Measurements from ENCODE around the gene HK3. TPM values are rescaled to one million over a fixed set of nuclear protein-coding genes. Genes with fewer than 3 reads are reported as not detected.

The HK3 gene
- total and polyA plus RNA-seq, 4 donors = 4.3 to 25.5 (median 13.3) TPM

DNA sequence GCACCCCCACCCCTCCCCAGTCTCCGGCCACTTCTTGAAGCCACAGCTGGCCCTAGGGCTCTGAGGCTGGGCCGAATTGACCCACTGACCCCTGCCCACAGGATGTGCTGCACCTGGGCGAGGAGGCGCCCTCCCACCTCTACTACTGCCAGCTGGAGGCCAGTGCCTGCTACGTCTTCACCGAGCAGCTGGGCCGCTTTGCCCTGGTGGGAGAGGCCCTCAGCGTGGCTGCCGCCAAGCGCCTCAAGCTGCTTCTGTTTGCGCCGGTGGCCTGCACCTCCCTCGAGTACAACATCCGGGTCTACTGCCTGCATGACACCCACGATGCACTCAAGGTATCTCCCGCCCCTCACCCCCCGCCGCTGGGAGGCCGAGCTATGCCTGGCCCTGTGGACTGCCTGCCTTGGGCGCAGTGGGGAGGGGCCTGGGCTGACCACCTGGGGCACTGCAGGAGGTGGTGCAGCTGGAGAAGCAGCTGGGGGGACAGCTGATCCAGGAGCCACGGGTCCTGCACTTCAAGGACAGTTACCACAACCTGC, 21.3 kb downstream of the HK3 start:
- TF ChIP-seq JUND (IDR thresholded peaks at IDR 0.05) (no peak), TAF1 (conservative IDR thresholded peaks at IDR 0.05) (no peak), FOXA1 (IDR thresholded peaks at IDR 0.05) (no peak), HNF4G (IDR thresholded peaks at IDR 0.05) (no peak), CTCF (IDR thresholded peaks at IDR 0.05; ENCODE audit: low read depth, low read length, missing input control) (no peak), SP1 (IDR thresholded peaks at IDR 0.05) (no peak), EGR1 (IDR thresholded peaks at IDR 0.05; ENCODE audit: low read depth in 2 of 2) (no peak), ZBTB33 (IDR thresholded peaks at IDR 0.05) (no peak), REST (IDR thresholded peaks at IDR 0.05) (no peak), HNF4A (conservative IDR thresholded peaks at IDR 0.05) (no peak), GABPA (IDR thresholded peaks at IDR 0.05 in 1 of 2, conservative IDR thresholded peaks at IDR 0.05 in 1 of 2) (no peak), RXRA (IDR thresholded peaks at IDR 0.05) (no peak), FOXA2 (IDR thresholded peaks at IDR 0.05) (no peak), RAD21 (IDR thresholded peaks at IDR 0.05) (no peak), YY1 (IDR thresholded peaks at IDR 0.05) (no peak), NR2F2 (IDR thresholded peaks at IDR 0.05) (no peak)
- TF ChIP-seq, protein P1, sequence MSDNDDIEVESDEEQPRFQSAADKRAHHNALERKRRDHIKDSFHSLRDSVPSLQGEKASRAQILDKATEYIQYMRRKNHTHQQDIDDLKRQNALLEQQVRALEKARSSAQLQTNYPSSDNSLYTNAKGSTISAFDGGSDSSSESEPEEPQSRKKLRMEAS (IDR thresholded peaks at IDR 0.05) = no peak
- TF ChIP-seq, protein P2, sequence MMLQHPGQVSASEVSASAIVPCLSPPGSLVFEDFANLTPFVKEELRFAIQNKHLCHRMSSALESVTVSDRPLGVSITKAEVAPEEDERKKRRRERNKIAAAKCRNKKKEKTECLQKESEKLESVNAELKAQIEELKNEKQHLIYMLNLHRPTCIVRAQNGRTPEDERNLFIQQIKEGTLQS (IDR thresholded peaks at IDR 0.05) = no peak
- no peak overlapping the region for H3K4me3 ChIP-seq (ENCODE audit: low read depth in 1 of 3, low read length in 3 of 3)
- H3K27me3 ChIP-seq (ENCODE audit: control insufficient read depth in 4 of 4, insufficient read depth in 4 of 4, low read length in 3 of 4) = no peaks in the 10 kb centered on the region
- H3K9ac ChIP-seq (ENCODE audit: low read depth in 1 of 2, low read length in 2 of 2) = no peak overlapping the region
- DNase-seq (ENCODE audit: low spot score) = no peak
- no peaks in the 10 kb centered on the region for H3K9me3 ChIP-seq (ENCODE audit: control insufficient read depth in 4 of 4, low read length in 3 of 4)
- H3K36me3 ChIP-seq (ENCODE audit: control insufficient read depth in 4 of 4, insufficient read depth in 3 of 4, low read depth in 1 of 4, low read length in 3 of 4) = no peaks in the 10 kb centered on the region
- H3K27ac ChIP-seq (ENCODE audit: low read depth in 1 of 2, low read length in 2 of 2) = no peak overlapping the region
- no peaks in the 10 kb centered on the region for H3K4me1 ChIP-seq (ENCODE audit: control insufficient read depth in 4 of 4, insufficient read depth in 4 of 4, low read length in 3 of 4)
- WGBS = 83% methylated on average over 21 of the region's 21 CpGs

Data from liver (tissue), 9 donors.